PC-3 (cell line): ENCODE data around the gene DDX39B. TPM values are rescaled to one million over a fixed set of nuclear protein-coding genes. Genes with fewer than 3 reads are reported as not detected.
A peak's percentile ranks its signal among the peaks of the same experiment; 100 is the strongest.

Experiments
- ATAC-seq: fragments of 200-7000 bp; cut with Tn5 transposase; 2 replicates; pipeline ENCODE4 v1.9.1; 2020; ENCODE audit warnings: mild to moderate bottlenecking, moderate library complexity
- BruUV-seq: library from RNA; stranded (reverse); fragments of 400-500 nt; replicated peaks from 2 replicates; lab custom pipeline; 2021; lab: Mats Ljungman, UMichigan
- CTCF ChIA-PET: fragments of 300-600 bp; sonication (Branson Sonifier 250); formaldehyde crosslinking; loops from one replicate; lab custom pipeline; 2022; ENCODE audit warnings: antibody characterized with exemption; lab: Charles Lee
- POLR2A ChIA-PET: fragments of 300-600 bp; sonication (Branson Sonifier 250); formaldehyde crosslinking; loops from one replicate; lab custom pipeline; 2022; ENCODE audit warnings: antibody characterized with exemption; ENCODE audit not compliant: unreplicated experiment; lab: Charles Lee
- DNase-seq: peaks from one replicate; pipeline ENCODE4 v3.0.0-alpha.2; 2015
- H2AFZ ChIP-seq: fragments of 300-600 bp; sonication (generic); 2 replicates; pipeline ENCODE4 v1.6.0; 2016; ENCODE audit warnings: antibody characterized with exemption, low read length
- H3F3A ChIP-seq: fragments of 300-600 bp; sonication (generic); one replicate; pipeline ENCODE4 v1.6.0; 2017; ENCODE audit warnings: antibody characterized with exemption, low read length, control low read depth, mild to moderate bottlenecking; ENCODE audit not compliant: unreplicated experiment
- H3K27ac ChIP-seq: fragments of 300-600 bp; sonication (generic); 2 replicates; pipeline ENCODE4 v1.5.1; 2016; ENCODE audit warnings: mild to moderate bottlenecking, low read length
- H3K27me3 ChIP-seq: fragments of 300-600 bp; sonication (generic); 2 replicates; pipeline ENCODE4 v1.6.1; 2016; ENCODE audit warnings: low read length, mixed read lengths
- H3K36me3 ChIP-seq: fragments of 300-600 bp; sonication (generic); 2 replicates; pipeline ENCODE4 v1.6.1; 2016; ENCODE audit warnings: low read depth, mixed run types, low read length, mixed read lengths
- H3K4me1 ChIP-seq: fragments of 300-600 bp; sonication (generic); 2 replicates; pipeline ENCODE4 v1.5.1; 2016; ENCODE audit warnings: low read length; ENCODE audit not compliant: insufficient read depth
- H3K4me2 ChIP-seq: fragments of 300-600 bp; sonication (generic); 2 replicates; pipeline ENCODE4 v1.6.0; 2016; ENCODE audit warnings: low read length
- H3K4me3 ChIP-seq: fragments of 300-600 bp; sonication (generic); 2 replicates; pipeline ENCODE4 v1.5.1; 2016; ENCODE audit warnings: mild to moderate bottlenecking, low read length, mixed read lengths
- H3K79me2 ChIP-seq: fragments of 300-600 bp; sonication (generic); 2 replicates; pipeline ENCODE4 v1.6.1; 2017; ENCODE audit warnings: low read length, mixed read lengths
- H3K9ac ChIP-seq: fragments of 300-600 bp; sonication (generic); 2 replicates; pipeline ENCODE4 v1.6.0; 2016; ENCODE audit warnings: mild to moderate bottlenecking, low read length
- H3K9me2 ChIP-seq: fragments of 300-600 bp; sonication (generic); replicated peaks from 2 replicates; pipeline ENCODE4 v1.6.1; 2016; ENCODE audit warnings: mixed run types, low read length, mixed read lengths
- H3K9me3 ChIP-seq: fragments of 300-600 bp; sonication (generic); 2 replicates; pipeline ENCODE4 v1.6.1; 2016; ENCODE audit warnings: low read length, mixed read lengths
- H4K20me1 ChIP-seq: fragments of 300-600 bp; sonication (generic); 2 replicates; pipeline ENCODE4 v1.6.1; 2016; ENCODE audit warnings: low read length, mixed read lengths
- EZH2 ChIP-seq: fragments of 300-600 bp; sonication (generic); IDR thresholded peaks from one replicate; pipeline ENCODE4 v1.6.1; 2017; ENCODE audit warnings: antibody characterized with exemption, mild to moderate bottlenecking, low read length; ENCODE audit not compliant: unreplicated experiment
- EZH2phosphoT487 ChIP-seq: fragments of 300-600 bp; sonication (generic); IDR thresholded peaks from 2 replicates; pipeline ENCODE4 v1.6.1; 2018; ENCODE audit warnings: mild to moderate bottlenecking, antibody characterized with exemption, low read length, borderline replicate concordance
- intact Hi-C: fragments of 100-400 bp; cut with micrococcal nuclease; formaldehyde crosslinking; loops from 2 replicates; pipeline ENCODE4 v1.9.0; 2023
- total RNA-seq: library from RNA; depleted of rRNA; stranded (reverse); fragments of >200 nt; gene quantifications from 2 replicates; pipeline ENCODE4 v1.2.3, GENCODE V29; 2014
- TF ChIP-seq, protein P1 (sequence below): fragments of 300-600 bp; sonication (generic); conservative IDR thresholded peaks from 2 replicates; pipeline ENCODE4 v1.5.1; 2017; ENCODE audit warnings: antibody characterized with exemption, low read depth, mild to moderate bottlenecking, low read length

DDX39B gene
- total RNA-seq, 1 experiment from 2014 or later = 465 TPM

DNA sequence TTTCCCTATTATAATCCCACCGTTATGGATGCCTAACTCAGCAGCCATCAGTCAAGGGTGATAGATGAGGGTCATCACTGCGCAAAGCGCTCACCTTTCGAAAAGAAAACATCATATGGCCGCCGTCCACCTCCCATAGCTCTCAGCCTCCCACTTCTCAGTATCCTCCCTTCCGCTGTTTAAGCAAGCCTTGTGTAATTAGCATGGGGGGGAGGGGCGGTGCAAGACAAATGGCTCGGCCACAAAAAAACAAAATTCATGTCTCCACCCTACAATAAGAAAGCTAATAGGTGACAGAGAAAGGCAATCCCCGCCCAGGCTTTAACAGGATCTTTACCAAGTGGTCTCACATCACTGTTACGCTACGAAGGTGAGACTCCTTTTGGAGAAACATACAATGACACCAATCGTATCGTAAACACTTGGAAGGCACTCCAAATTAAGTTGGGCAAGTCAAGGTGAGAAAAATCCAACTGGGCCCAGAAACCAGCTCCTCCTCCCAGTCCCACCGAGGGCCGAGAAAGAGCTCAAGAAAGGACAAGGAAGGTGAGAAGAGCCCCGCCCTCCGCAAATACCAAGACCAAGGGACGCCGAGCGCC is 645 bp downstream of the DDX39B start:
- DNase-seq (peak; percentile 37), ATAC-seq (0 out of 2 replicates have a peak, but pooled peaks have one; percentile 5)
- Histone ChIP-seq H3K9me2 (no peaks in the 10 kb centered on the region), H3K9ac (peak overlapping the region; percentile 99), H3K79me2 (peaks cover 66% of the 10 kb centered on the region), H3K27me3 (no peaks in the 10 kb centered on the region), H3K4me1 (peaks cover 26% of the 10 kb centered on the region), H3K36me3 (peaks cover 41% of the 10 kb centered on the region), H3F3A (no peaks in the 10 kb centered on the region), H4K20me1 (peaks cover 45% of the 10 kb centered on the region), H3K4me2 (peak overlapping the region; percentile 92), H3K4me3 (peak overlapping the region; percentile 92), H3K9me3 (no peaks in the 10 kb centered on the region), H3K27ac (peak overlapping the region; percentile 90), H2AFZ (peak overlapping the region; percentile 82; the same call in 1 of the 2 replicates)
- ChIA-PET CTCF (interaction anchor here (1.0 kb wide), 1 partner anchor 47 kb away, joined by 6 read pairs; no protein-coding TSS in a partner anchor), POLR2A (interaction anchor here (0.5 to 1.4 kb wide), 7 partner anchors 14 to 1777 kb away, joined by 3 to 7 read pairs (median 4); no protein-coding TSS in a partner anchor)
- intact Hi-C loops = no loop called here
- no TSS peak for BruUV-seq
- no peak for TF ChIP-seq EZH2
- TF ChIP-seq, protein P1, sequence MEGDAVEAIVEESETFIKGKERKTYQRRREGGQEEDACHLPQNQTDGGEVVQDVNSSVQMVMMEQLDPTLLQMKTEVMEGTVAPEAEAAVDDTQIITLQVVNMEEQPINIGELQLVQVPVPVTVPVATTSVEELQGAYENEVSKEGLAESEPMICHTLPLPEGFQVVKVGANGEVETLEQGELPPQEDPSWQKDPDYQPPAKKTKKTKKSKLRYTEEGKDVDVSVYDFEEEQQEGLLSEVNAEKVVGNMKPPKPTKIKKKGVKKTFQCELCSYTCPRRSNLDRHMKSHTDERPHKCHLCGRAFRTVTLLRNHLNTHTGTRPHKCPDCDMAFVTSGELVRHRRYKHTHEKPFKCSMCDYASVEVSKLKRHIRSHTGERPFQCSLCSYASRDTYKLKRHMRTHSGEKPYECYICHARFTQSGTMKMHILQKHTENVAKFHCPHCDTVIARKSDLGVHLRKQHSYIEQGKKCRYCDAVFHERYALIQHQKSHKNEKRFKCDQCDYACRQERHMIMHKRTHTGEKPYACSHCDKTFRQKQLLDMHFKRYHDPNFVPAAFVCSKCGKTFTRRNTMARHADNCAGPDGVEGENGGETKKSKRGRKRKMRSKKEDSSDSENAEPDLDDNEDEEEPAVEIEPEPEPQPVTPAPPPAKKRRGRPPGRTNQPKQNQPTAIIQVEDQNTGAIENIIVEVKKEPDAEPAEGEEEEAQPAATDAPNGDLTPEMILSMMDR = no peak
- TF ChIP-seq EZH2phosphoT487 = no peak

DNA sequence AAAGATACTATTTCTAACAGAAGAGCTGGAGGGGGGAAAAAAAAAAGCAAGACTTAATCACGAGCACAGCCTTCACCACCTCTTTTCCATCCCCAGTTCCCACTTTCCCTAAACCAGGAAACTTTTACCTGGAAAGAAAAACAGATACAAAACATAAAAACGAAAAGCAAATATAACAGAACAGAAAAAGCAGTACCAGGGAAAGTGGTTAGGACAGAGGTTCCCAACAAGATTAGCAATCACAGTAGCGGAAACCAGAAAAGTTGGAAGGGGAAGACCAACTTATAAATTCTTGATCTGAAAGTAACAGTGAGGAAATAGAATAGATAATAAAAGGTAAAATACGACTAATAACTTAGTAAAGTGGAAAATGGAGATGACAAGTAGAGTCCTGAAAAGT is 1.2 kb downstream of the DDX39B start:
- Histone ChIP-seq H4K20me1 (peaks cover 50% of the 10 kb centered on the region), H3K9me2 (no peaks in the 10 kb centered on the region), H3K4me2 (peak overlapping the region; percentile 92), H3K79me2 (peaks cover 72% of the 10 kb centered on the region), H3K9me3 (no peaks in the 10 kb centered on the region), H3K27me3 (no peaks in the 10 kb centered on the region), H3K4me1 (peaks cover 26% of the 10 kb centered on the region), H3K4me3 (peak overlapping the region; percentile 92), H3K9ac (peak overlapping the region; percentile 99), H2AFZ (no peak overlapping the region), H3F3A (no peaks in the 10 kb centered on the region), H3K36me3 (peaks cover 47% of the 10 kb centered on the region), H3K27ac (peak overlapping the region; percentile 90; the same call in 1 of the 2 replicates)
- ChIA-PET CTCF (no interaction called here), POLR2A (interaction anchor here (0.6 kb wide), 1 partner anchor 14 kb away, joined by 3 read pairs; no protein-coding TSS in a partner anchor)
- ATAC-seq (no peak), DNase-seq (no peak)
- intact Hi-C loops = no loop called here
- TF ChIP-seq EZH2phosphoT487 (no peak), EZH2 (no peak)
- TF ChIP-seq, protein P1 = no peak
- BruUV-seq = no TSS peak
